Left ventricle myocardium superior (tissue), 1 donor: ENCODE data around the gene SH3PXD2B. TPM values are rescaled to one million over a fixed set of nuclear protein-coding genes. Genes with fewer than 3 reads are reported as not detected.
"Not testable (repeated sequence)": the region's sequence is repeated elsewhere in the genome, so short reads cannot be mapped to it uniquely, and the experiment has no call there.

Experiments
- ATAC-seq: fragments of 200-7000 bp; cut with Tn5 transposase; one replicate; pipeline ENCODE4 v1.9.1; 2020; ENCODE audit warnings: mild to moderate bottlenecking, moderate library complexity
- DNase-seq: peaks from one replicate; pipeline ENCODE4 v3.0.0-alpha.2; 2020
- intact Hi-C: fragments of 100-400 bp; cut with micrococcal nuclease; formaldehyde crosslinking; loops from one replicate; pipeline ENCODE4 v1.11.0; 2022
- total RNA-seq: library from RNA; stranded (reverse); fragmentation: NEBNext Ultra II Directional; extraction: Animal tissue kit (Norgen Biotek cat#: 25700); gene quantifications from one replicate; pipeline ENCODE4 v1.2.1, GENCODE V29; 2021
- donor health status: DM: no; HTN: yes; CAD: no; lungs with severe emphysema.

The SH3PXD2B gene
- total RNA-seq, 1 donor from 2014 or later, result 5.0 TPM

- DNase-seq (no peak), ATAC-seq (no peak)
- intact Hi-C loops, result no loop called here
These were observed 119.7 kb downstream of the SH3PXD2B start for GRCh38 chr5:172334641-172335040.

GRCh38 chr5:172334196-172334595 lies 120.1 kb downstream of the SH3PXD2B start:
- ATAC-seq (no peak), DNase-seq (no peak)
- intact Hi-C loops, result no loop called here

DNA sequence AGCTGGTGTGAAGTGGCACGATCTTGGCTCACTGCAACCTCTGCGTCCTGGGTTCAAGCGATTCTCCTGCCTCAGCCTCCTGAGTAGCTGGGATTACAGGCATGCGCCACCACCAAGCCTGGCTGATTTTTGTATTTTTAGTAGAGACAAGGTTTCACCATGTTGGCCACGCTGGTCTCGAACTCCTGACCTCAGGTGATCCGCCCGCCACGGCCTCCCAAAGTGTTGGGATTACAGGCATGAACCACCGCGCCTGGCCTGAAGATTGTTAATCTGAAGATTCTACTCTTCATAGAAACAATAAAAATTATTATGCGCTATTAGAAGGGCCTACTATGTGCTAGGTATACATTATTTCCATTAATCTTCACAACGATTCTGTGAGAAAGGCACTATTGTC lies 127.4 kb downstream of the SH3PXD2B start:
- DNase-seq, ATAC-seq, intact Hi-C loops: not testable (repeated sequence)

- ATAC-seq (no peak), DNase-seq (no peak)
- intact Hi-C loops, result no loop called here
These were observed 128.9 kb downstream of the SH3PXD2B start for GRCh38 chr5:172325452-172325851.

- DNase-seq, result no peak
- intact Hi-C loops, result no loop called here
- ATAC-seq, result no peak
These were observed 132.0 kb downstream of the SH3PXD2B start for GRCh38 chr5:172322028-172322965.

DNA sequence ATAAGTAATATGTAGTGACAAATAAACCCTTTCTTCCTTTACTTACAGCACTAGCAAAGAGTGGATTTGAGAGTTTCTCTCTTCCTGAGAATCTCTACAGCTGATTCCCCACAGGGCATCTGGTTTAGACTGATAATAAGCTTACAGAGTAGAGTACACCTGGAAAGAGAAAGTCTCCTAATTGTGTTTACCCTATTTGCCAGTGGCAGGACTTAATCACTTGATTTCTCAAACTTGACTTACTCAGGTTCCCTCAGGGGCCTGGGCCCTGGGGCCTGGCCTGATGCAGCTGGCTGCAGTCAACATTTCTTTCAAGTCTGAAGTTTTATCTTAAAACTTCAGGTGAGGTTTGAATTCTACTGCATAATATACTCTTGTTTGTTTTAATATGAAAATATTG lies 132.7 kb downstream of the SH3PXD2B start:
- intact Hi-C loops, result no loop called here
- ATAC-seq (no peak), DNase-seq (no peak)

DNA sequence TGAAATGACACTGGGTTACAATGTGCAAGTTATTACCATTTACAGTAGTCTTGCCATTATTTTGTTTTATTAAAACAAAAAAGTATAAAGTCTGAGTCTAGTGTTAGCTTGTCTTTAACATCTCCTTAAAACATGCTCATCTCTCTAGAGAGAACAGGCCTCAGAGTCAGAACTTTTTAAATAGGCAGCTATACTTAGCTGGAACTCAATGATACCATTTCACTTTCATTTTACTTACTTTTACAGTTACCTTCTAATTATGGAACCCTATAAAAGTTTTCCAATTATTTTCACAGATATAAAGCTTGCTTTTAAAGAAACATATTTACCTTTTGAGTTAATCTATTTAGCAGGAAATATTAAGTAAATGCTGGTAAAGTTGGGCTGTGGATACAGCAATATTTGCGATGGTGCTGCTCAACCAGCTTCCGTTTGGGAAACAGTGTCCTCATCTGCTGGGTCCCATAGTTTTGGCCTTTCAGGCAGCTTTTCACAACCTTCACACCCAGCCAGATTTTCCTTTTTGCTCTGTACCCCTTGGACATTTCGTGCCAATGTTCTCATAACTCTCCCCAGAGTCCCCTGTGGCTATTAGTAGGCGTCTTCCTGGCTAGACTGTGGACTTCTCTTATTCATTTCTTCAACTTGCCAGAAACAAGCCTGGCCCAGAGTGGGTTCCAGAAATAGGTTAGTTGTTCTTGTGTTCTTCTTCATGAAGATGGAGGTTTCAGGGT lies 134.4 kb downstream of the SH3PXD2B start:
- intact Hi-C loops, result no loop called here
- DNase-seq, result no peak
- peak; percentile 53 for ATAC-seq

DNA sequence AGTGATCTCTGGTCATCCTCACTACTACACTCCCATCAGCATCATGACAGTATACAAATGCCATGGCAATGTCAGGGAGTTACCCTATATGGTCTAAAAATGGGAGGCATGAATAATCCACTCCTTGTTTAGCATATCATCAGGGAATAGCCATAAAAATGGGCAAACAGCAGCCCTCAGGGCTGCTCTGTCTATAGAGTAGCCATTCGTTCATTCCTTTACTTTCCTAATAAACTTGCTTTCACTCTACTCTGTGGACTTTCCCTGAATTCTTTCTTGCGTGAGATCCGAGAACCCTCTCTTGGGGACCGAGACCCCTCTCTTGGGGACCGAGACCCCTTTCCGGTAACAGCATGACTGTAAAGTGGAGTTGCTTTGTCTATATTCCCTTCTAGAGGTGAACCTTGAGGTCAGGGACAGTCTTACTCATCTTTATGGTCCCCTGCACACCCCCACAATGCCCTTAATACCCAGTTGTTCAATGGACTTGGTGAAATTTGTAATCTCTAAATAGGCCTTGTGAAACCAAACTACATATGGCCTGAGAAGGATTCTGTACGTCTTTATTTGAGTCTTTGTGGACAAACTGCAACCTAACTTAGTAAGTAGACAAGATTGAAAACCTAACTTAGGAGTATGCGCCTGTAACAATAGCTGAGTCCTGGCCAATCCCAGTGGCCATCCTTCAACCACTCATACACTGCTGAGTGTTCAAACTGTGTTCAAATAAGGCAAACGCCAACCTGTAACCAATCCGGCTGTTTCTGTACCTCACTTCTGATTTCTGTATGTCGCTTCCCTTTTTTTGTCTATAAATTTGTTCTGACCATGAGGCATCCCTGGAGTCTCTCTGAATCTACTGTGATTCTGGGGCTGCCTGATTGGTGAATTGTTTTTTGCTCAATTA lies 138.5 kb downstream of the SH3PXD2B start:
- DNase-seq (no peak), ATAC-seq (no peak)
- intact Hi-C loops, result no loop called here

DNA sequence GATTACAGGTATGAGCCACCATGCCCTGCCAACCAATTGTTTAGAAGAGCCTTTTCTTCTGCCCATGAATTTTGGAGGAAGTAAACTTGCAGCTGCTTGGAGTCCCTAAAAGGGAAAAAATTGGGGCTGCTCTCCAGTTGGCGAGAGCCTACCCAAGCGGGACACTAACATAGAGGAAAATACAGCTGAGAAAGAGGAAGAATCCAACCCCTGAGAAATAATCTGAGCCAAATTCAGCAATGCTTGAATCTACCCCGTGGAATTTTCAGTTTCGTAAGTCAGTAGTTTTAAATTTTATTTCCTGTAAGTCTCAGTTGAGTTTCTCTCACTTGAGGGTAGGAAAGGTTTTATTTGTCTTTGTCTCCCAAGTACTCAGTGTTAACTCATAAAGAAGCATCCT lies 140.4 kb downstream of the SH3PXD2B start:
- no peak for ATAC-seq
- intact Hi-C loops, result no loop called here
- DNase-seq, result no peak

- ATAC-seq (no peak), DNase-seq (no peak)
- intact Hi-C loops, result no loop called here
These were observed 142.0 kb downstream of the SH3PXD2B start for GRCh38 chr5:172312286-172312685.

- ATAC-seq, result no peak
- intact Hi-C loops, result no loop called here
- DNase-seq, result no peak
These were observed 142.7 kb downstream of the SH3PXD2B start for GRCh38 chr5:172311605-172312004.

- intact Hi-C loops, result no loop called here
- no peak for ATAC-seq
- no peak for DNase-seq
These were observed 143.3 kb downstream of the SH3PXD2B start for GRCh38 chr5:172311026-172311425.

- intact Hi-C loops, result no loop called here
- no peak for DNase-seq
- no peak for ATAC-seq
These were observed 148.9 kb downstream of the SH3PXD2B start for GRCh38 chr5:172305380-172305779.

GRCh38 chr5:172303572-172304335 lies 150.6 kb downstream of the SH3PXD2B start:
- no peak for ATAC-seq

DNA sequence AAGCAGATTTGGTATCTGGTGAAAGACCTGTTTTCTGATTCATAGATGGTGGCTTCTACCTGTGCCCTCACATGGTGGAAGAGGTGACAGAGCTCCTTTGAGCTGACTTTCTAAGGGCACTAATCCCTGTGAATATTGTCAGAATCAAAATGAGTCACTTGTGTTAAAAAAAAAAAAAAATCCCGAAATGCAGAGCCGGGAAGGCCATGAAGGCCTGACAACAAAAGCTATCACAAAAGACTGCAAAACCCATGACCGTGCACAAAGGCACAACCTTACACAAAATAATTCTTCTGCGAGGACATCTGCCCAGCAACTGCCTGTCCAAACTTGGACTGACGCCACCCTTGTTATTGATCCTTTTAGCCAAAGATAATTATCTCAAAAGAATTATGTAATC lies 151.2 kb downstream of the SH3PXD2B start:
- no peak for DNase-seq
- intact Hi-C loops, result no loop called here
- no peak for ATAC-seq

More at GRCh38 chr5:172303572-172304335, 150.6 kb downstream of the SH3PXD2B start:
- intact Hi-C loops, result no loop called here
- no peak for DNase-seq

DNA sequence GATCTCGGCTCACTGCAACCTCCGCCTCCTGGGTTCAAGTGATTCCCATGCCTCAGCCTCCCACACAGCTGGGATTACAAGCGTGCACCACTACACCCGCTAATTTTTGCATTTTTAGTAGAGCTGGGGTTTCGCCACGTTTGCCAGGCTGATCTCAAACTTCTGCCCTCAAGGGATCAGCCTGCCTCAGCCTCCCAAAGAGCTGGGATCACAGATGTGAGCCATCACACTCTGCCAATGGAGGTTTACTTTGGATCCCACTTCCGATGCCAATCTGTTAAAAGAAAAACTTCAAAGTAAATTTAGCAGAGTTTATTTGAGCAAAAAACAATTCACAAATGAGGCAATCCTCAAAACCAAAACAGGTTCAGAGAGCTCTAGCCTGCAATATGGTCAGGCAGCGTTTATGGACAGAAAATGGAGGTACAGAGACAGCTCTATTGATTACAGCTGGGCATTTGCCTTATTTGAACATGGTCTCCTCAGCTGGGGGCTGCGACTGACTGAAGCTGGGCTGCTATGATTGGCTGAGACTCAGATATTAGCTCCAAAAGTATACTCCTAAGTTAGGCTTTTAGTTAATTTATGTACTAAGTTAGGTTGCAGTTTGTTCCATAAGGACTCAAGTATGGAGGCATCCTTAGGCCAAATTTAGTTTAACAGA lies 152.1 kb downstream of the SH3PXD2B start:
- ATAC-seq (no peak), DNase-seq (no peak)
- intact Hi-C loops, result no loop called here

GRCh38 chr5:172299916-172300439 lies 154.3 kb downstream of the SH3PXD2B start:
- no peak for DNase-seq
- no peak for ATAC-seq
- intact Hi-C loops, result no loop called here

DNA sequence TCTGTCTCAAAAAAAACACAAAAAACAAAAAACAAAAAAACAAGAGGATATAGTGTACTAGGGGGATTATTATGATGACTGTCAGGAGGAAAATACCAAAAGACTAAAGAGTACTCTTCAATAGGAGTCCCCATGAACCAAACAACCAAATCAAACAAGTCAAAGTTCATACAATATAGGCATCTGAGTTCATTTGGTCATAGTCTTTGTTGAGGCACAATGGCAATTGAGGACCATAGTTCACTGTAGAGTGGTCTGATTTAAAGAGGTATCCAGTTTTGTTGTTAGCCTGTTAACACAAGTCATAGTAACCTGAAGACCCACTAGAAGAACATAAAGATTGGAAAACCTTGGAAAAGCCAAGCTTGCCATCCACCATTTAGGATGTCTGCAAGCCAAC lies 159.5 kb downstream of the SH3PXD2B start:
- ATAC-seq (no peak), DNase-seq (no peak)
- intact Hi-C loops, result no loop called here
